Measurements from ENCODE around the gene CENPT. TPM values are rescaled to one million over a fixed set of nuclear protein-coding genes. Genes with fewer than 3 reads are reported as not detected.

The CENPT gene
- total and polyA plus RNA-seq, 7 donors: 9.6 to 53.7 (median 38.2) TPM

- TF ChIP-seq EP300 (IDR thresholded peaks at IDR 0.05): no peak
- intact Hi-C loops (cut with DNase I): loop anchor here (5.0 kb wide), 1 partner anchor 161 kb away; no protein-coding TSS in a partner anchor
- Histone ChIP-seq H3K36me3 (peaks cover 66 to 75% (median 68%) of the 10 kb centered on the region in 4 donors), H3K27ac (no peak overlapping the region), H3K9me3 (no peaks in the 10 kb centered on the region), H3K4me1 (peaks cover 0 to 13% (median 9%) of the 10 kb centered on the region in 4 donors), H3K4me3 (no peak overlapping the region), H3K27me3 (no peaks in the 10 kb centered on the region)
- no peak for DNase-seq
- 92 to 93% methylated on average over 21 of the region's 21 CpGs for WGBS, 2 donors
These were observed 34.2 kb upstream of the CENPT start for GRCh38 chr16:67881621-67882161.

DNA sequence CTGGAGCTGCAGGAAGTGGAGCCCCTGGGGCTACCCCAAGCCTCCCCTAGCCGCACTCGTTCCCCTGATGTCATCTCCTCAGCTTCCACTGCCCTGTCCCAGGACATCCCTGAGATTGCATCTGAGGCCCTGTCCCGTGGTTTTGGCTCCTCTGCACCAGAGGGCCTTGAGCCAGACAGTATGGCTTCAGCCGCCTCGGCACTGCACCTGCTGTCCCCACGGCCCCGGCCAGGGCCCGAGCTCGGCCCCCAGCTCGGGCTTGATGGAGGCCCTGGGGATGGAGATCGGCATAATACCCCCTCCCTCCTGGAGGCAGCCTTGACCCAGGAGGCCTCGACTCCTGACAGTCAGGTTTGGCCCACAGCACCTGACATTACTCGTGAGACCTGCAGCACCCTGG lies 33.1 kb upstream of the CENPT start:
- Histone ChIP-seq H3K27me3 (no peaks in the 10 kb centered on the region), H3K36me3 (peaks cover 66 to 81% (median 73%) of the 10 kb centered on the region in 4 donors), H3K4me1 (peaks cover 0 to 21% (median 17%) of the 10 kb centered on the region in 4 donors), H3K4me3 (no peak overlapping the region), H3K9me3 (no peaks in the 10 kb centered on the region), H3K27ac (no peak overlapping the region)
- TF ChIP-seq CTCF (IDR thresholded peaks at IDR 0.05) (no peak), POLR2AphosphoS5 (IDR thresholded peaks at IDR 0.05) (no peak), POLR2A (IDR thresholded peaks at IDR 0.05) (no peak), EP300 (IDR thresholded peaks at IDR 0.05) (no peak)
- 92 to 95% methylated on average over 13 of the region's 13 CpGs for WGBS, 2 donors
- intact Hi-C loops (cut with DNase I): loop anchor here (5.0 kb wide), 1 partner anchor 162 kb away; no protein-coding TSS in a partner anchor
- no peak for DNase-seq

DNA sequence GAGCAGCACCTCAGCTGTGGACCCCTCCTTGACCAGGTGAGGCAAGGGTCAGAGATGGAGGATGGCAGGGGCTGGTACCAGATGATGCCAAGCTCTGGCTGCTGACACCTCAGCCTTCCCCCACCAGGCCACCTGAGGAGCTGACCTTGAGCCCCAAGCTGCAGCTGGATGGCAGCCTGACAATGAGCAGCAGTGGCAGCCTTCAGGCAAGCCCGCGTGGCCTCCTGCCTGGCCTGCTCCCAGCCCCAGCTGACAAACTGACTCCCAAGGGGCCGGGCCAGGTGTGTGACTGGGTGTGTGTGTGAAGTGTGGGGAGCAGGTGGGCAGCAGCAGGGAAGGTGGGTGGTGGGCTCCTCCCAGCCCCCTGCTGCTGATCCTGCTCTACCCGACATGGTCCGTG lies 32.4 kb upstream of the CENPT start:
- 89 to 96% methylated on average over 5 of the region's 5 CpGs for WGBS, 2 donors
- Histone ChIP-seq H3K9me3 (no peaks in the 10 kb centered on the region), H3K36me3 (peaks cover 66 to 81% (median 73%) of the 10 kb centered on the region in 4 donors), H3K27me3 (no peaks in the 10 kb centered on the region), H3K4me1 (peaks cover 0 to 25% (median 21%) of the 10 kb centered on the region in 4 donors), H3K27ac (no peak overlapping the region), H3K4me3 (no peak overlapping the region)
- no peak for DNase-seq
- TF ChIP-seq CTCF (IDR thresholded peaks at IDR 0.05) (no peak), POLR2A (IDR thresholded peaks at IDR 0.05) (no peak), EP300 (IDR thresholded peaks at IDR 0.05) (no peak), POLR2AphosphoS5 (IDR thresholded peaks at IDR 0.05) (no peak)
- intact Hi-C loops (cut with DNase I): loop anchor here (5.0 kb wide), 1 partner anchor 162 kb away; no protein-coding TSS in a partner anchor

- H3K9me3 ChIP-seq: no peaks in the 10 kb centered on the region
- WGBS, 2 donors: 94% methylated on average over 12 of the region's 12 CpGs
- H3K4me3 ChIP-seq: no peak overlapping the region
- H3K27ac ChIP-seq: no peak overlapping the region
- intact Hi-C loops (cut with DNase I): no loop called here
- peaks cover 0 to 26% (median 22%) of the 10 kb centered on the region in 4 donors for H3K4me1 ChIP-seq
- TF ChIP-seq POLR2A (IDR thresholded peaks at IDR 0.05): no peak
- no peak for TF ChIP-seq CTCF (IDR thresholded peaks at IDR 0.05)
- TF ChIP-seq POLR2AphosphoS5 (IDR thresholded peaks at IDR 0.05): no peak
- no peak for TF ChIP-seq EP300 (IDR thresholded peaks at IDR 0.05)
- no peaks in the 10 kb centered on the region for H3K27me3 ChIP-seq
- H3K36me3 ChIP-seq: peaks cover 66 to 81% (median 73%) of the 10 kb centered on the region in 4 donors
- no peak for DNase-seq
These were observed 32.0 kb upstream of the CENPT start for GRCh38 chr16:67879462-67879861.

DNA sequence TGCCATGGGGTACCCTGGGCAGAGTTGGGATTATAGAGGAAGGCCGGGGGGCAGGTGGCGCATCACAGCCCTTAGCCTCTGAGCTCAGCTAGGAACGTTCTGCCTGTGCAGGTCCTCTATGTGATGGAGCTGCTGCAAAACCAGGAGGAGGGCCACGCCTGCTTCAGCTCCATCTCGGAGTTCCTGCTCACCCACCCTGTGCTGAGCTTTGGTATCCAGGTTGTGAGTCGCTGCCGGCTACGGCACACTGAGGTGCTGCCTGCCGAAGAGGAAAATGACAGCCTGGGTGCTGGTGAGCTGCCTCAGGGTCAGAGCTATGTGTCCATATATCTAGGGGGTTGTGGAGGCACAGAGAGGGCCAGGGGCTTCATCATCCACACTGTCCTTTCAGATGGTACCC lies 31.4 kb upstream of the CENPT start:
- no peak for DNase-seq
- no peak for TF ChIP-seq EP300 (IDR thresholded peaks at IDR 0.05)
- no peak for TF ChIP-seq POLR2AphosphoS5 (IDR thresholded peaks at IDR 0.05)
- no peak for TF ChIP-seq POLR2A (IDR thresholded peaks at IDR 0.05)
- TF ChIP-seq CTCF (IDR thresholded peaks at IDR 0.05): no peak
- Histone ChIP-seq H3K36me3 (peaks cover 66 to 79% (median 73%) of the 10 kb centered on the region in 4 donors), H3K27ac (no peak overlapping the region), H3K9me3 (no peaks in the 10 kb centered on the region), H3K4me1 (peaks cover 0 to 29% (median 24%) of the 10 kb centered on the region in 4 donors), H3K27me3 (no peaks in the 10 kb centered on the region), H3K4me3 (no peak overlapping the region)
- intact Hi-C loops (cut with DNase I): no loop called here
- WGBS, 2 donors: 95 to 97% methylated on average over 9 of the region's 9 CpGs
